Common myeloid progenitor, CD34-positive (primary cell): ENCODE measurements around the gene PLCXD1.
"Not testable (repeated sequence)": the region's sequence is repeated elsewhere in the genome, so short reads cannot be mapped to it uniquely, and the experiment has no call there.

ENCODE experiments used
- CTCF ChIA-PET: fragments of 350-600 bp; sonication (Branson Sonifier 250); formaldehyde crosslinking; loops from one replicate; lab custom pipeline; 2021; ENCODE audit warnings: antibody characterized with exemption; lab: Charles Lee
- POLR2A ChIA-PET: fragments of 350-600 bp; sonication (Branson Sonifier 250); formaldehyde crosslinking; loops from one replicate; lab custom pipeline; 2021; ENCODE audit warnings: antibody characterized with exemption; lab: Charles Lee
- DNase-seq, 3 donors: peaks; one replicate each; pipeline versions ENCODE4 v3.0.0 to v3.0.0-alpha.2; 2013
- H3K27ac ChIP-seq, 2 experiments: 1 replicate in 1 of 2; 2 replicates in 1 of 2; pipeline ENCODE4 v1.7.0; 2013; ENCODE audit warnings: inconsistent platforms in 2 of 2, low read length in 2 of 2, mild to moderate bottlenecking in 2 of 2, low read depth in 1 of 2, moderate library complexity in 1 of 2; ENCODE audit not compliant: severe bottlenecking in 2 of 2, insufficient read depth in 1 of 2, poor library complexity in 1 of 2
- H3K27me3 ChIP-seq, 5 experiments: replicated peaks in 2 of 5; 1 replicate in 3 of 5; 2 replicates in 2 of 5; pipeline versions ENCODE4 v1.6.1 to v1.7.0; 2013; ENCODE audit warnings: low read length in 4 of 5, mild to moderate bottlenecking in 2 of 5, moderate library complexity in 2 of 5, inconsistent platforms in 1 of 5; ENCODE audit not compliant: insufficient read depth in 5 of 5, control insufficient read depth in 4 of 5
- H3K36me3 ChIP-seq, 4 experiments: 1 replicate in 2 of 4; 2 replicates in 2 of 4; pipeline versions ENCODE4 v1.6.1 to v1.7.0; 2013; ENCODE audit warnings: low read length in 3 of 4, control low read depth in 1 of 4, mild to moderate bottlenecking in 1 of 4; ENCODE audit not compliant: control insufficient read depth in 4 of 4, insufficient read depth in 4 of 4
- H3K4me1 ChIP-seq, 4 experiments: 1 replicate in 3 of 4; 2 replicates in 1 of 4; pipeline versions ENCODE4 v1.6.1 to v1.7.1; 2013; ENCODE audit warnings: low read length in 3 of 4, mild to moderate bottlenecking in 3 of 4, control low read depth in 1 of 4, inconsistent platforms in 1 of 4, moderate library complexity in 1 of 4; ENCODE audit not compliant: control insufficient read depth in 4 of 4, insufficient read depth in 4 of 4; ENCODE audit errors: control extremely low read depth in 1 of 4
- H3K4me3 ChIP-seq, 7 experiments: 1 replicate in 4 of 7; 2 replicates in 3 of 7; pipeline versions ENCODE4 v1.5.1 to v1.7.0; 2013; ENCODE audit warnings: mild to moderate bottlenecking in 7 of 7, low read length in 6 of 7, moderate library complexity in 6 of 7, inconsistent platforms in 2 of 7, low read depth in 2 of 7, control low read depth in 1 of 7; ENCODE audit not compliant: insufficient read depth in 4 of 7, control insufficient read depth in 1 of 7; ENCODE audit errors: extremely low read depth in 1 of 7
- H3K9me3 ChIP-seq, 5 experiments: 1 replicate in 4 of 5; 2 replicates in 1 of 5; pipeline versions ENCODE4 v1.6.1 to v1.7.1; 2013; ENCODE audit warnings: low read length in 4 of 5, mild to moderate bottlenecking in 2 of 5, inconsistent platforms in 1 of 5, low read depth in 1 of 5, moderate library complexity in 1 of 5; ENCODE audit not compliant: control insufficient read depth in 4 of 5, insufficient read depth in 2 of 5; ENCODE audit errors: control extremely low read depth in 1 of 5
- WGBS: methylation state at CpG from one replicate; pipeline ENCODE4 v1.1.5; 2013; ENCODE audit not compliant: insufficient coverage; 5-methylcytosine and 5-hydroxymethylcytosine counted together

PLCXD1 gene

DNA sequence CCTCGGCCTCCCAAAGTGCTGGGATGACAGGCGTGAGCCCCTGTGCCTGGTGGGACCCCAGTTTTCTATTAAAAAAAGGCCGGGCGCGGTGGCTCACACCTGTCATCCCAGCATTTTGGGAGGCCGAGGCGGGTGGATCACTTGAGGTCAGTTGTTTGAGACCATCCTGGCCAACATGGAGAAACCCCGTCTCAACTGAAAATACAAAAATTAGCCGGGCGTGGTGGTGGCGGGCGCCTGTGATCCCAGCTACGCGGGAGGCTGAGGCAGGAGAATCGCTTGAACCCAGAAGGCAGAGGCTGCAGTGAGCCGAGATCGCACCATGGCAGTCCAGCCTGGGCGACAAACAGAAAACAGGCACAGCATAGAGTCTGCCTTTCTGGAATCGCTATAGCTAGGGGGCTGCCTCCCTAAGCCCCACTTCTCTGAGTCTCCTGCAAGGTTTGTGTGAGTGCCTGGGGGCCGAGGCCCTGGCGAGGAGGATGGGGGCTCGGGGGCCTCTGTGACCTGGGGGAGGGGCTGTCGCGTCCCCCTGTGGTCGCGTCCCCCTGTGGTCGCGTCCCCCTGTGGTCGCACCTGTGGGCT, 49.1 kb downstream of the PLCXD1 start:
- 72% methylated on average over 29 of the region's 29 CpGs for WGBS
- peaks cover 0 to 20% (median 8%) of the 10 kb centered on the region in 4 experiments for H3K36me3 ChIP-seq
- H3K9me3 ChIP-seq, H3K4me3 ChIP-seq, POLR2A ChIA-PET, CTCF ChIA-PET, H3K27ac ChIP-seq, DNase-seq: not testable (repeated sequence)
- H3K27me3 ChIP-seq = peaks cover 0 to 27% (median 3%) of the 10 kb centered on the region in 5 experiments
- H3K4me1 ChIP-seq = peaks cover 0 to 16% (median 11%) of the 10 kb centered on the region in 4 experiments

DNA sequence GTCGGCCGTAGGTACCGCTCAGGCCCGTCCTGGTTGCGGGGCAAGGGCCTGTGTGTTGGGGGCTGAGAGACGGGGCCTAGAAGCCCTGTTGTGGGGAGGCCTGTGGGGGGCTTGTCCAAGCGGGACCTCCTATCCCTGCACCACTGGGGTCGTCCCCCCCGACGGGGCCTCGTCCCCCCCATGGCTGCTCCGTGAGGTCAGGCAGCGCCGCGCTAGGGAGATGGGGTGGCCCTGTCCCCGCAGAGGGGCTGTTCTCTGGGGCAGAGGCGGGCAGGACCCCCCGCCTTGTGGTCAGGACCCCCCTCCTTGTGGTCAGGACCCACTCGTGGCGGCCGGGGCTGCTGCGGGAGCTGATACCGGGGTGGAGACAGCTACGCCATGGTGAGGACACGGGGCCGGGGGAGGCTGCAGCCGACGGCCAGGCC, 49.6 kb downstream of the PLCXD1 start:
- Histone ChIP-seq H3K27me3 (peaks cover 0 to 27% (median 3%) of the 10 kb centered on the region in 5 experiments), H3K27ac (no peak overlapping the region), H3K9me3 (no peaks in the 10 kb centered on the region), H3K36me3 (peaks cover 0 to 24% (median 8%) of the 10 kb centered on the region in 4 experiments), H3K4me1 (peaks cover 0 to 16% (median 11%) of the 10 kb centered on the region in 4 experiments), H3K4me3 (peak overlapping the region in 2 of 7 experiments; percentile 42 to 48)
- ChIA-PET POLR2A (no interaction called here), CTCF (no interaction called here)
- DNase-seq = peak in 2 of 3 donors; percentile 61 to 75
- 12% methylated on average over 16 of the region's 28 CpGs for WGBS

DNA sequence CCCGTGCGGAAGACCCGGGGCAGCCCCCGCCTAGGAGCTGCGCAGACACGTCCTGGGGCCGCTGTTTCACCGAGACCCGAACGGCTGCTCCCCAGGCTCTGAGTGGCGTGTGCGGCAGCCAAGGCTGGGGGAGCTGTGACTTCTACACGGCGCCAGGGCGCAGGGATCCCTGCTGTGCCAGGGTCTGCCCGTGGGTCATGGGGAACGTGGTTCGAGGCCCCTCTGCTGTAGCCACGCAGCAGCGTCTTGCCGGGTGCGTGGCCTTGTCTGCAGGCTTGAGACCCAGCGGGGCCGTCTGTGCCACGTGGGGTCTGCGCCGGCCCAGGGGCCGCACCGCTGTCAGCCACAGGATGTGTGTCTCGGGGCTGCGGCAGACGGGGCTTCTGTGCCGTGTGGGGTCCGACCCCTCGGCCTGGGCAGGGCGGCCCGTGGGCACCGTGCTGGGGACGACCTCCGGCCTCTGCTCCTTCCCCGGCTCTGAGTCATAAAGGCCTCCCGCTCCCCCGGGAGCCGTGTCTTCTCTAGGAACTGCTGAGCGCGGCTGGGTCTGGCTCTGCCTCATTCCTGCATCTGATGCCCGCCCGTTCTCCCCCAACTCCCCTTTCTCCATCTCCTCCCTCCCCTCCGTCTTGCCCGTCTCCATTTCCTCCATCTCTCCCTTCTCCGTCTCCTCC, 50.1 kb downstream of the PLCXD1 start:
- Histone ChIP-seq H3K9me3 (peaks cover 0 to 3% (median 0%) of the 10 kb centered on the region in 5 experiments), H3K4me1 (peaks cover 0 to 16% (median 11%) of the 10 kb centered on the region in 4 experiments), H3K27ac (no peak overlapping the region), H3K27me3 (peaks cover 0 to 27% (median 3%) of the 10 kb centered on the region in 5 experiments), H3K36me3 (peaks cover 0 to 26% (median 8%) of the 10 kb centered on the region in 4 experiments), H3K4me3 (peak overlapping the region in 3 of 7 experiments; percentile 42 to 52 (median 48))
- ChIA-PET CTCF (no interaction called here), POLR2A (no interaction called here)
- 16% methylated on average over 50 of the region's 51 CpGs for WGBS
- no peak for DNase-seq

DNA sequence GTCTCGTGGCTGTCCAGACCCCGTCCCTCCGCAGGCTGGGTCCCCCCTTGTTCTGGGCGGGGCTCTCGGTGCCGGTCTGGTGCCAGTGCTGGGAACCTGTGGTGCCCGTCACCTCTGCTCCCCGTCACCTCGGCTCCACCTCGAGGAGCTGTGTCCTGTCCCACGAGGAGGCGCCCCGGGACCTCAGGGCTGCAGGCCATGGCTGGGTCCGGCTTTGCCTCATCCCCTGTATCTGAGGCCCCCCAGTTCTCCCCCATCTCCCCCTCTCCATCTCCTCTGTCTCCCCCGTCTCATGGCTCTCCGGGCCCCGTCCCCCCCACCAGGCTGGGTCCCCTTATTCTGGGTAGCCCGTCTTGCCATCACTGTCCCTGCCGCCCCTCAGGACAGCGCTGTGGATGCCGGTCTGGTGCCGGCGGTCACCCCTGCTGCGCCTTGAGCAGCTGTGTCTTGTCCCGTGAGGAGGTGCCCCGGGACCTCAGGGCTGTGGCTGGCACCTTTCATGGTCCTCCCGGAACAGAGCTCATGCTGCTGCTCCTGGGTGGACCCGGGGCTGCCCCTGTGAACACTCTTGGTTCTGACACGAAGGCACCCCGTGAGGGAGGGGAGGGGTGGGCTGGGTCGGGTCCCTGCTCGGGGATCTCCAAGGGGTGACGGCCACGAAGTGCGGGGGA, 50.8 kb downstream of the PLCXD1 start:
- Histone ChIP-seq H3K9me3 (peaks cover 0 to 3% (median 0%) of the 10 kb centered on the region in 5 experiments), H3K4me1 (peaks cover 0 to 16% (median 11%) of the 10 kb centered on the region in 4 experiments), H3K27me3 (peaks cover 0 to 27% (median 3%) of the 10 kb centered on the region in 5 experiments), H3K4me3 (peak overlapping the region in 2 of 7 experiments; percentile 42 to 48), H3K36me3 (peaks cover 0 to 32% (median 8%) of the 10 kb centered on the region in 4 experiments), H3K27ac (no peak overlapping the region)
- DNase-seq = no peak
- ChIA-PET CTCF (no interaction called here), POLR2A (no interaction called here)
- 69% methylated on average over 26 of the region's 35 CpGs for whole genome bisulfite sequencing

DNA sequence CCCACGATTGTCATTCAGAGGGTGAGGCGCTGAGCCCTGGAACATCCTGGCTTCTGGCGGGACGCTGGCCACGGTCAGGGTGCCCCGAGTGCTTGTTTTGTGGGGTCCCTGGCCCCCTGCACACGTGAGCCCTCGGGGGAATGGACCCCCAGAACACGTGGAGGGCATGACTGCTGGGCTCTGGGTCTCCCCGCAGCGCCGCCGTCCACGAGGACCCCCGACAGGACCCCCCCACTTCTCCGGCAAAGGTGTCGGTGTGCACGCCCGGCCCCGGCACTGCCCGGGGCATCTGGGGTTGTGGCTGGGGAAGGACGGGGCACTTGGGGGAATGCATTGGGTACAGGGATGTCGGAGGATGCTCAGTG, 51.3 kb downstream of the PLCXD1 start:
- no peak overlapping the region for H3K27ac ChIP-seq
- H3K36me3 ChIP-seq = peaks cover 0 to 35% (median 11%) of the 10 kb centered on the region in 4 experiments
- H3K9me3 ChIP-seq = peaks cover 0 to 3% (median 0%) of the 10 kb centered on the region in 5 experiments
- H3K27me3 ChIP-seq = peaks cover 0 to 27% (median 3%) of the 10 kb centered on the region in 5 experiments
- H3K4me1 ChIP-seq = peaks cover 0 to 16% (median 11%) of the 10 kb centered on the region in 4 experiments
- no peak for DNase-seq
- WGBS = 91% methylated on average over 20 of the region's 23 CpGs
- POLR2A ChIA-PET = no interaction called here
- CTCF ChIA-PET = no interaction called here
- H3K4me3 ChIP-seq = no peak overlapping the region

DNA sequence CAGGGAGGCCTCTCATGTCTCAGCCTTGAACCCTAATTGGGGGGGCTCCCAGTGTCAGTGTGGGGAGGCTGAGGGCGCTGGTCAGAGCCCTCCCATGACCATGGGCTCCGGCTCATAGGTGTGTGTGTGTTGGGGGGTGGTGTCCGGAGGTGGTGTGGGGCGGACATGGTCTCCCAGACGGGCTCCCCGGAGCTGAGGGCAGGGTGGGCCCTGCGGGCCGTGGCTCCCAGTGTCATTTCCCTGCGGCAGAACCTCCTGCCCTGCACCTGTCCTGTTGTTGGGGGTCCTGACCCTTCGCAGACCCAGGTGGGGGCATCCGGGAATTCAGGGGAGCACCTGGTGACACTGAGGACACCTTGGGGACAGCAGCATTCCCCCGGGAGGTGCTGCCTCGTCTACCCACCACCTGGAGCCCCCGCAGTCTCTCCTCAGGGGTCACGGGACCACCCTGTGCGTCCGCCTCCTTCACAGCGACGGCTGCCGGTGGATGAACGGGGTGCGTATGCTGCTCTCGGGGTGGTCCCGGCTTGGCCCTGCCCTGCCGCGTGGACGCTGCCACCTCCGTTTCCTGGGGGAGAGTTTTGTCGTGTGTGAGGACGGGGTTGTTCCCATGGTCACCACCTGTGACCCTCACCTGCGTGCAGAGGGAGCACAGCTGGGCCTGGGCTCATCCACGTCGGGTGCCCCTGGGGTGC, 51.9 kb downstream of the PLCXD1 start:
- Histone ChIP-seq H3K27ac (no peak overlapping the region), H3K27me3 (peaks cover 0 to 27% (median 3%) of the 10 kb centered on the region in 5 experiments), H3K4me1 (peaks cover 0 to 16% (median 11%) of the 10 kb centered on the region in 4 experiments), H3K9me3 (peaks cover 0 to 3% (median 0%) of the 10 kb centered on the region in 5 experiments), H3K4me3 (no peak overlapping the region), H3K36me3 (peaks cover 2 to 41% (median 16%) of the 10 kb centered on the region in 4 experiments)
- POLR2A ChIA-PET = no interaction called here
- no peak for DNase-seq
- CTCF ChIA-PET = no interaction called here
- 96% methylated on average over 23 of the region's 33 CpGs for WGBS
